ENCODE data around the gene LPIN3.

GRCh38 chr20:41364236-41364855, 23.7 kb downstream of the LPIN3 start:
- no peak for TF ChIP-seq EZH2phosphoT487 (IDR thresholded peaks at IDR 0.05; ENCODE audit: low read depth)
- TF ChIP-seq, protein P1, sequence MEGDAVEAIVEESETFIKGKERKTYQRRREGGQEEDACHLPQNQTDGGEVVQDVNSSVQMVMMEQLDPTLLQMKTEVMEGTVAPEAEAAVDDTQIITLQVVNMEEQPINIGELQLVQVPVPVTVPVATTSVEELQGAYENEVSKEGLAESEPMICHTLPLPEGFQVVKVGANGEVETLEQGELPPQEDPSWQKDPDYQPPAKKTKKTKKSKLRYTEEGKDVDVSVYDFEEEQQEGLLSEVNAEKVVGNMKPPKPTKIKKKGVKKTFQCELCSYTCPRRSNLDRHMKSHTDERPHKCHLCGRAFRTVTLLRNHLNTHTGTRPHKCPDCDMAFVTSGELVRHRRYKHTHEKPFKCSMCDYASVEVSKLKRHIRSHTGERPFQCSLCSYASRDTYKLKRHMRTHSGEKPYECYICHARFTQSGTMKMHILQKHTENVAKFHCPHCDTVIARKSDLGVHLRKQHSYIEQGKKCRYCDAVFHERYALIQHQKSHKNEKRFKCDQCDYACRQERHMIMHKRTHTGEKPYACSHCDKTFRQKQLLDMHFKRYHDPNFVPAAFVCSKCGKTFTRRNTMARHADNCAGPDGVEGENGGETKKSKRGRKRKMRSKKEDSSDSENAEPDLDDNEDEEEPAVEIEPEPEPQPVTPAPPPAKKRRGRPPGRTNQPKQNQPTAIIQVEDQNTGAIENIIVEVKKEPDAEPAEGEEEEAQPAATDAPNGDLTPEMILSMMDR (IDR thresholded peaks at IDR 0.05; ENCODE audit: low read depth, low read length), result no peak
